Activated CD8-positive, alpha-beta memory T cell treated with anti-CD3 and anti-CD28 coated beads, Interleukin-2, amount 50 U/mL, for 4 hours (primary cell): ENCODE results near the gene MCC.

Experiments
- DNase-seq: peaks from one replicate; pipeline ENCODE4 v3.0.0-alpha.2; 2020

Gene MCC

GRCh38 chr5:113302120-113302519 lies 186.1 kb downstream of the MCC start:
- no peak for DNase-seq

- no peak for DNase-seq
Measured at GRCh38 chr5:113299591-113299990, 188.7 kb downstream of the MCC start.

- DNase-seq: no peak
Measured at GRCh38 chr5:113296676-113297075, 191.6 kb downstream of the MCC start.

- no peak for DNase-seq
Measured at GRCh38 chr5:113295111-113295539, 193.1 kb downstream of the MCC start.

- DNase-seq: peak; percentile 77
Measured at GRCh38 chr5:113294311-113295110, 193.7 kb downstream of the MCC start.

- no peak for DNase-seq
Measured at GRCh38 chr5:113293975-113294310, 194.3 kb downstream of the MCC start.

- no peak for DNase-seq
Measured at GRCh38 chr5:113293068-113293974, 194.9 kb downstream of the MCC start.

- DNase-seq: no peak
Measured at GRCh38 chr5:113292462-113292861, 195.8 kb downstream of the MCC start.

GRCh38 chr5:113283558-113283957 lies 204.7 kb downstream of the MCC start:
- no peak for DNase-seq

GRCh38 chr5:113282472-113282871 lies 205.8 kb downstream of the MCC start:
- no peak for DNase-seq

GRCh38 chr5:113281194-113281593 lies 207.1 kb downstream of the MCC start:
- DNase-seq: no peak

GRCh38 chr5:113280541-113280940 lies 207.7 kb downstream of the MCC start:
- no peak for DNase-seq

GRCh38 chr5:113278976-113279375 lies 209.3 kb downstream of the MCC start:
- DNase-seq: no peak

- no peak for DNase-seq
Measured at GRCh38 chr5:113276493-113276892, 211.8 kb downstream of the MCC start.

GRCh38 chr5:113276001-113276400 lies 212.3 kb downstream of the MCC start:
- DNase-seq: no peak

- DNase-seq: no peak
Measured at GRCh38 chr5:113274836-113275414, 213.3 kb downstream of the MCC start.

GRCh38 chr5:113273948-113274347 lies 214.3 kb downstream of the MCC start:
- no peak for DNase-seq

GRCh38 chr5:113271745-113272454 lies 216.4 kb downstream of the MCC start:
- no peak for DNase-seq

GRCh38 chr5:113271015-113271414 lies 217.2 kb downstream of the MCC start:
- no peak for DNase-seq

- DNase-seq: no peak
Measured at GRCh38 chr5:113270086-113270485, 218.2 kb downstream of the MCC start.

GRCh38 chr5:113269023-113269997 lies 218.9 kb downstream of the MCC start:
- DNase-seq: no peak

- no peak for DNase-seq
Measured at GRCh38 chr5:113268232-113268631, 220.0 kb downstream of the MCC start.
